Measurements from ENCODE around the gene PCBP3.

PCBP3 gene

DNA sequence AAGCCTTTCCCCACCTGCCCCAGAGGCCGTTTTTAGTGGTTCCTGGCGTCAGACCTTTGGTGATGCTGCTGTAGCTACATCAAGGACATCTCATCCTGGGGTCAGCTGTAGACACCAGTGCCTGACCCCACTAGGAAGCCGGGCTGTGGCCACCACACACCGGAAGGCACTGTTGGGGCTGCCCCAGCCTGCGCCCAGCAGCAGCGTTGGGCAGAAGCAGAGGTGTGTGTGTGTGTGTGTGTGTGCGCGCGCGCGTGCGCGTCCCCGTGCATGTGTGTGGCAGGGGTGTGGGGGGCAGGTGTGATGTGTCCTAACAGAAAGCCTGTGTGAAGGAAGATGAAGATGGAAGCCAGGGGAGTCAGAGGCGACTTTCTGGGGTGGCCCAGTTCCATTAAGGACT is 276.1 kb downstream of the PCBP3 start:
- DNase-seq, result no peak

DNA sequence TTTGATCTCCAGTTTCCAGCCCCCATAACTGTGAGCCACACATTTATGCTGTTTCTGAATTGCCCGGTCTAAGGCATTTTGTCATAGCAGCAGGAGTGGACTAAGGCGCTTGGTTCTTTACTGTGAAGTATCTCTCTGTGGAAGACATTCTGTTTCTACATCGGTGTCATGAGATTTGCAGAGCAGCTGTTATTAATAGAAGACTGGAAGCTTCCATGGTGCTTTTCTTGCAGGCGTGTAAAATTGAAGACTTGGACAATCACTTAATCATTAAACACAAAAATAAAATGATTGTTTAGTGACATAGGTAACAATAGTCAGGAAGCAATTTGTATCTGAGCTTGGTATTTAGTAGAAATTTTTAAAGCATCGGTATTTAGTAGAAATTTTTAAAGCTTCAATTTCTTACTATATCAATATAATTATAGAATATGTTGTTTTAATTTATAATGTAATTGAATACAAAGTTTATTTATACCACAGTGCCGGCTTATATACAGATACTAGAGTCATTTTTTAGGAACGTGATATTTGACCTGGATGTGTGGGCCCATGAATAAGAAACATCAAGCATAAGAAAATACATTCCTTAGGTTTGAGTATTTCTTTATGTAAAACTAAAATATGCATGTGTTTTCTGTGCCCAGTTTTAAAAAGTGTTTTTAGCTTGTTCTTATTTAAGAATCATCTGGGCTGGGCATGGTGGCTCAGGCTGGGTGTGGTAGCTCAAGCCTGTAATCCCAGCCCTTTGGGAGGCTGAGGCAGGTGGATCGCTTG is 277.5 kb downstream of the PCBP3 start:
- DNase-seq, result no peak

DNA sequence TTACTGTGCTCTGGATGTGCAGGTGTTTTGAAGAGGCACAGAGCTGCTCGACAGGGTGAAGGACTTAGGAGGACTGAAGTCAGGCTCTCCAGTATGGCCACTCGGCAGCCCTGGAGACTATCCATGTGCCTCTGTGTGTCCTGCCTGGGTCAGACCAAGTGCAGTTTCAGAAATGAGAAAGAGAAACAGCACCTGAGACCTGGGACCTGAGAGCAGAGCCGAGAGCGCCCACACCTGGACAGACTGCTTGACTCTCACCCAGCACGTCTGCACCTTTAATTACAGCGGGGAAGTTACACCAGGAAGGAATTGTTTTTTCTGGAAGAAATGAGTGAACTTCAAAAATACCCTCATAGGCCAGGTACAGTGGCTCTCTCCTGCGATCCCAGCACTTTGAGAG is 278.4 kb downstream of the PCBP3 start:
- DNase-seq, result no peak

DNA sequence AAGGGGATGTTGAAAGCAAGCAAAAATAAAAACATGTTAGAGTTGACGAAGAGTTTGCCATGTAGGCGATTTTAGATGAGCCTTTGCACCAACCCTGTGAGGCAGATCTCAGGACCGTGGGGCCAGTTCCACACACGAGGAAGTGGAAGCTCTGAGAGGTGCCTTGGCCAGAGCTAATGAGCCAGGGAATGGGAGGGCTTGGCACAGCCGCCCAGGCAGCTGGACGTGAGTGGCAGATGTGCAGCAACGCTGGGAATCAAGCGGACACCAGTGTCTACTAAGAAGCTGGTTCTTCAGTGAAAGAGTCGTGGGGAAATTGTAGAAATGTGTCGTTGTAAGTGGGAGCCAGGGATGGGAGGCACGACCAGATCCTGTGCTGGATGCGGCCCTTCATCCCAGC is 279.1 kb downstream of the PCBP3 start:
- no peak for DNase-seq

DNA sequence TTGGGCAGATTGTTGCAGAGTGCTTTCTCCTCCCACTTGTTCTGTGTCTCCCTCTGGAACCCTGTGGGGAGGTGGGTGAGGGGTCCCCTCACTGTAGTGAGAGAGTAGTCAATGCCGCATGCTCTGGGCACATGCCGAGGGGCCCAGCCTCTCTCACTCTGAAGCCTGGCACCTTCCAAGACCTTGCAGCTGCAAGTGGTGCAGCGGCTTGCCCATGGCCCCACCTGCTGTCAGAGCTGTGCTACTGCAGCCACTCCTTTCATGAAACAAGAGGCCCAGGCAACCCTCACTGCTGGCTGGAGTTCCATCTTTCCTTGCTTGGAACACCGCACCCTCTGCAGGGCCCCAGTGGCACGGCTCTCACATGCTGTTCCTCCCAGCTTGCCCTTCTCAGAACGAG is 279.6 kb downstream of the PCBP3 start:
- peak; percentile 12 for DNase-seq

DNA sequence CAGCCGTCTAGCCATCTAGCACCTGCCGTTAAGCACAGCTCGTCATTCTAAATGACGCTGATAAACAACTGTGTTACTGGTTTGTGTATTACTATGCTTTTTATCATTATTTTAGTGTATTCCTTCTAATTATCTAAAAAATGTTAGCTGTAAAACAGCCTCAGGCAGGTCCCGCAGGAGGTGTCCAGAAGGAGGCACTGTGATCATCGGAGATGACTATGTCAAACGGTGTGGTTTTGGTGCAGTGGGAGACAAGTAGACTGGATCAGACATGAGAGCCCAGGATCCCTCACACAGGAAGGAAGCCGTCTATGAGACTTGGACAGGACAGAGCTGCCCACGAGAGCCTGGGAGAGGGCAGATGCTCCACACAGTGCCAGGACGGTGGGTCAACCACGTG is 282.8 kb downstream of the PCBP3 start:
- DNase-seq, result no peak

DNA sequence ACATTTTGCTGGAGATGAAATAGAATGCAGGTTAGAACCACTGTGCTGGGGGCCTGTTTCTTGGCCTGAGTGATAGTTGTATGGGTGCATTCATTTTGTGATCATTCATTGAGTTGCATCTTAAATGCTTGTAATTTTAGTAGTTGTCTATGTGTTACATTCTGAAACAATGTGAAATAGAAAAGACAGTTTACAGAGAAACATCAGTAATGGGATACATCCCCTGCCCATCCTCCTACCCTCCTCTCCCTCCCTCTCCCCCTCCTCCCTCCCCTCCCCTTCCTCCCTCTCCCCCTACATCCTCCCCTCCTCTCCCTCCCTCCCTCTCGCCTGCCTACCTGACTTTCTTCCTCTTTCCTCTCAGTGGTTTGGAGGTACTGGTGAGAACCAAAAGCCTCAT is 283.5 kb downstream of the PCBP3 start:
- no peak for DNase-seq

DNA sequence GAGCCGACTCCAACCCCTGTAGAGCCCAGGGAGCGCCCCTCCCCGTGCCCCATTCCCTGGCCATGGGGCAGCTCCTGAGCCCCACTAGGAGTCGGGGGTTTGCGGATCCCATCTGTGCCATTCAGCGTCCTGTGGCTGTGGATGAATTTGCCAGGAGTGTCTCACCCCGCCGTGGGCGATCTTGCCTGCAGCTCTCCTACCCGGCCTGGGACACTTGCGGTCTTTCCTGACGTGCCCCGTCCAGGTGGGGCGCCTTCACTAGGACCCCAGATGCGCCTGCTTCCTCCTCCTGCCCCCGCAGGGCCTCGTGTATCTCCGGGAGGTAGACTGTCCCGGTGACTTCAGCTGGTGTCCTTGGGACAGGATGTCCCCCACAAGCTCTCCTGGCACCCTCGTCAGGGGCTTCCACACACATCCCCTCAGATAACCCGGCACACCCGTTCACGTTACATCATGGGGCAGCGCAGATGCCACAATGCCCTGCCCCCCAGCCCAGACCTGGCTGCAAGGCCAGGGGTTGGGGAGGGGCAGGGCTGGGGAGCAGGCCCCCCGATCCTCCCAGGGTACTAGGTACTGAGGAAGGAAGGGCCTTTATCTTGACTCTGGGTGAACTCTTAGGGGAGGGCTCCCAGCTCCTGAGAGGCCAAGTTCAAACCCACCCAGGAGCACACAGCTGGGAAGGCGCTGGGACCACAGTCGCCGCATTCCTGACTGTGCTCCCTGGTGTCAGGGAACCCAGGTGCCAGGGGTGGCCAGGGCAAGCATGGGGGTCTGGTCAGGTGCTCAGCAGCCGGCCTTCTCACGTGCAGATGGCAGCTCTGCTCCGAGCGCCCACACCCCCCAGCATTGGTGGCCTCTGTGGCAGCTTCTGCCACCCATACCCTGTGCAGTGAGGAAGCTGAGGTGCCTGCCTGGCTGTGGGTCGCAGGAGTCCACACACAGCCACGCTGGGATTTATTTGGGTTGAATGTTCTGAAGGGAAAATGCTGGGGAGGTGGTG is 284.6 kb downstream of the PCBP3 start:
- DNase-seq, result no peak

DNA sequence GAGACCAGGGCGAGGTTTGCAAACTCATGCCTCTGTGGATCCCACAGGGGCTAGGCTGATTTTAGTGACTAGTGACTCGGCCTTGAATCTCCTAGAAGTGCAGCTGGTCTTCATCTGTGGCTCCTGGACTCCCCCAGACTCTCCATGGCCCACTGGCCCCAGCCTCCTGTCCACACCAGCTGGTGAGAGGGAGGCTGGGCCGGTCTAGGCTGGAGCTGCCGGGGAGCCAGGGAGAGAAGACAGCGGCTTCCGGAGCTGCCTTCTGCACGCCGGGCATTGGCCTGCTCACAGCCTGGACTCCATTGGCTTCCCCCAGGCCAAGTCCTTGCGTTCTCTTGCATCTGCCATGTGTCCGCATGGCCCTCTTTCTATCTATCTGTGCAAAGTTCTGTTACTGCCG is 285.9 kb downstream of the PCBP3 start:
- DNase-seq, result no peak

DNA sequence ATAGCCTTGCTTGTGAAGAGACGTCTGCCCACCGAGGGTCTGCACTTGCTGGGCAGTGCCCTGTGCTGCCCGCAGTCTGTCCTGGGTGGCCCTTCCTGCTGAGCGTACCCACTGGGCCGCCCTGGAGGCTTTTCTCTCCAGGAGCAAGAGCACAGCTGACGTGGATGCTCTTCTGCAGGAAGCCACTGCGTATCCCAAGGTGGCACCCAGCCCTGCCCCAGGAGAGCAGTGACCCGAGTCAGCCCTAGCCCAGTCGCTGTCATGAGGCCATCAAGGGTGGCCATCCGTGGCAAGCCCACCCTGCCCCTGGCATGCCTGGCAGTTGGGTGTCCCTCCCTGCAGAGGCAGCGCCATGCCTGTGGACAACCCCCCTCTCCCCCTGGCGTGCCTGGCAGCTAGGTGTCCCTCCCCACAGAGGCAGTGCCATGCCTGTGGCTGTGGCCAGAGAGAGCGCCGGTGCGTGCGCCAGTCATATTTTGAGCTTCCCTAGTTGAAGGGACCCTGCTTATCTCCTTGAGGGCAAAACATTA is 286.8 kb downstream of the PCBP3 start:
- DNase-seq, result no peak

DNA sequence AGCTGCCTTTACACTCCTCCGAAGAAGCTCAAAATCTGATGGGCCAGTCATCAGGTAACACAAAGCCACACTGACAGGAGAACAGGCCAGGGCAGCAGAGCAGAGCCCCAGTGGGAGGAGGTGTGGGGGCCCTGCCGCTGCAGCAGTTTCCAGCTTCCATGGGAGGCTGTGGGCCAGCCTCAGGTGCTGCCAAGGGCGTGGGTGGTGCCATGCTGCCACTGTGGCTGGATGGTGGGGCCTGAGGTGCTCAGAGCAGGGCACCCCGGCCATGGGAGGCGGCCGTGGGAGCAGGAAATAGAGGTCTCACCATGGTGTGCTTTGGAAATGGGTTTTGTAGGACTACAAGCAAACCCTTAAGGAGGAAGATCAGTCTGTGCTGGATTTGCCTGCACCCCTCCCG is 287.3 kb downstream of the PCBP3 start:
- DNase-seq, result no peak

DNA sequence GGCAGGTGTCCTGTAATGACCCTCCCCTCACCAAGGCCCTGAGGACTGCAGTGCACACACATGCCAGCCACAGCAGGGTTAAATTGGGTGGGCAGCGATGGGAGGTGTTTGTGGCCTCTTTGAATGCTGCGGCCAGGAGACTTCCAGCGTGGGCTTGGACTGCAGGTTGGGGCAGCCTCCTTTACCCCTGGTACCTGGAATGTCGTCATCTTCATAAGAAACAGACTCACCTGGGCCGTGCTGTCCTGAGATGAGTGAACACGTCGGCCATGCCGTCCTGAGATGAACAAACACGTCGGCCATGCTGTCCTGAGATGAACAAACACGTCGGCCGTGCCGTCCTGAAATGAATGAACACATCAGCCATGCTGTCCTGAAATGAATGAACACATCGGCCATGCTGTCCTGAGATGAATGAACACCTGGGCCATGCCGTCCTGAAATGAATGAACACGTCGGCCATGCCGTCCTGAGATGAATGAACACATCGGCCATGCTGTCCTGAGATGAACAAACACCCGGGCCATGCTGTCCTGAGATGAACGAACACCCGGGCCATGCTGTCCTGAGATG is 288.0 kb downstream of the PCBP3 start:
- DNase-seq, result no peak

DNA sequence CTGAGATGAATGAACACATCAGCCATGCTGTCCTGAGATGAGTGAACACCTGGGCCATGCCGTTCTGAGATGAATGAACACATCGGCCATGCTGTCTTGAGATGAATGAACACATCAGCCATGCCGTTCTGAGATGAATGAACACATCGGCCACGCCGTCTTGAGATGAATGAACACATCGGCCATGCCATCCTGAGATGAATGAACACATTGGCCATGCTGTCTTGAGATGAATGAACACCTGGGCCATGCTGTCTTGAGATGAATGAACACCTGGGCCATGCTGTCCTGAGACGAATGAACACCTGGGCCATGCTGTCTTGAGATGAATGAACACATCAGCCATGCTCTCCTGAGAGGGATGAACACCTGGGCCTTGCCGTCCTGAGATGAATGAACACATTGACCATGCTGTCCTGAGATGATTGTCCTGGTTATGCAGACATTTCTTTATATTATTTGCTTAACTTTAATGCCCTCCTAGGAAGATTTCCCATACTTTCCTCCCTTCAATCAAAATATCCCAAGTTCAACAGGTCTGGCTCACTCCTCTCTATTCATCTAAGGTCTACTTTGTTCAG is 289.5 kb downstream of the PCBP3 start:
- DNase-seq, result no peak

DNA sequence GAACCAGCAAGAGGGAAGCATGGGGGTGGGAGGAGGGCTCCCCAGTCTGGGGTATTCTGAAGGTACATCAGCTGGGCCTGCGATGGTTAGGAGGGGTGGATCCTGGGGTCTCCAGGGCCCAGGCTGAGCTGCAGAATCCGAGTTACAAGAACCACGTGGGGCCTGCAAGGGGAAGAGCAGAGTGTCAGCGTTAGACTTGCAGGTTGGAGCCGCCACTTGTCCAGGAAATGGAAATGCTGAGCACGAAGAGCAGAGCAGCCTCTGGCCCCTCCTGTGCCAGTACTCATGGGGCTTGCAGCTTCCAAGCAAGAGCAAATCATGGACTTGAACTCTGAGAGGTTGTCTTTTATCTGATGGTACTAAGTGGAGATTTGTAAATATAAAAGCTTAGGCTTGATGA is 290.6 kb downstream of the PCBP3 start:
- no peak for DNase-seq

DNA sequence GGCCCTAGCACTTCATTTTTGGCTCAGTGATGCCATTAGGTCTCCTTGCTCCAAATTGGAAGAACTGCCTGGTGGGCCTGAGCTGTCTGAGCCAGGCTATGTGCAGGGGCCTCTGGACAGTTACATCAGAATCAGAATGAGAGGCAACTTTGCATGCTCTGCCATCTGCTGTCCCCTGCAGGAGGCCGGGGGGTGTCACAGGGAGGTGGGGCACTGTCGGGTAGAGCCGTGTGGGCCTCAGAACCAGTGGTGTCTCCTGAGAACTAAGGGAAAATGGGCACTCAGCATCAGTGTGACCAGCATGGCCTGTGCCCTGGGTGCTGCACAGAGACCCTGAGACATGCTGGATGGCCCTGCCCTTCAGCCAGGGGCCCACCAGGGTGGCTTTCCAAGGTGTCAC is 291.0 kb downstream of the PCBP3 start:
- DNase-seq, result no peak

DNA sequence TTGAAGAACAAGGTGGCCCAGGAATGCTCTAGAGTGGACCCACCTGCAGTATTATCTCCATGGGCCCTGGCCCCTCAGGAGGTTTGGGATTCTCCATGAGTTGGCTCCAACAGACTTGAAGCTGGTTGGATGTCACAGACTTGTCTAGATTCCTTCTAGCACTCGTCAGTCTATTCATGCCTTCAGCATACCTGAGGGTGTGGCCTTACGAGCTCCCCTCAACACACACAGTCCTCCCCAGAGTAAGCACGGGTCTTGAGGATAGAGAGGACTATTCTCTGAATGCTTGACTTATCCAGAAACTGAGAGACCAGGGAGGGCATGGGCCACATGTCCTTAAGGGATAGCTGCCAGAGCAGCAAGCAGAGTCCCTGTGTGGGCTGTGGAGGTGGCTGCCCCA is 292.1 kb downstream of the PCBP3 start:
- DNase-seq, result no peak

DNA sequence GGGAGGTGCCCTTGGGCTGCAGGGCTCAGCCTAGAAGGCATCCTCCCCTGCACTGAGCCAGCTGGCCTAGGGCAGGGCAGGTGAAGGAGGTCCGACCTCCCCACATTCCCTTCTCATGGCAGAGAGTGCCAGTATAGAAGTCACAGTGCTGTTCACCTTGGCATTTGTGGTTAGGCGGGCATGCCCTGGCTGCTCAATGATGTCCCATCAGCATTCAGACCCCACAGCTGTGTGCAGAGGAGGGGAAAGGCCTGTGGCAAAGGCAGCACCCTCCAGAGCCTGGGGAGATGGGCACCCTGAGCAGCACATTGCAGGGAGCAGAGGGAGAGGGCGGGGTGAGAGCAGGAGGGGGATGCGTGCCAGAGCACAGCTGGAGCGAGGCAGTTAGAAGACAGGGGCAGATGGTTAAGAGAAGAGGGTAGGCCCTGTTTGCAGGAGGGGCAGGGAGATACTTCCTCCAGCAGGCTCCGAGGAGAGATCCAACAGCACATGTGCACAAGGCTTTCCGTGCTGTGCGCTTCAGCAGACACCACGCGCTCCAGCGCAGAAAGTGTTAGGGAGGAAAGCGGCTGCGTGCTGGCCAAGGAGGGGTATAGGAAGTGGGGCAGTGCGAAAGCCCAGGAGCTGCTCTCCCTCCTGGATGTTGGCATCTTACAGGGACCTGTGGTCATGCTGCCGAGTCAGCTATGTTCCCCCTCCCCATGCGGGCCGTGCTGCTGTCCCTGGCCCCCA is 294.4 kb downstream of the PCBP3 start:
- no peak for DNase-seq

DNA sequence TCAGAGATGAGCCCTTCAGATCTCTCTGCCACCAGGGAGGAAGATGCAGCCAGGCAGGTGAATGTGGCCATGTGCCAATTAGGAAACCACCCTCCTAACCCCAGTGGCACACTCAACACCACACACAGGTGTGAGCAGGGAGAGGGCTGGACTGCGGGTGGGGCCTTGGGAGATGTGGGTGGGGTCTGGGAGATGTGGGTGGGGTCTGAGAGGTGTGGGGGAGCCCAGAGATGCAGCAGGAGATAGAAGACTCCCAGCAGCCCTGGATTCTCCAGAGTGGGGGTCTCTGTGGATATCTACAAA is 294.9 kb downstream of the PCBP3 start:
- no peak for DNase-seq

DNA sequence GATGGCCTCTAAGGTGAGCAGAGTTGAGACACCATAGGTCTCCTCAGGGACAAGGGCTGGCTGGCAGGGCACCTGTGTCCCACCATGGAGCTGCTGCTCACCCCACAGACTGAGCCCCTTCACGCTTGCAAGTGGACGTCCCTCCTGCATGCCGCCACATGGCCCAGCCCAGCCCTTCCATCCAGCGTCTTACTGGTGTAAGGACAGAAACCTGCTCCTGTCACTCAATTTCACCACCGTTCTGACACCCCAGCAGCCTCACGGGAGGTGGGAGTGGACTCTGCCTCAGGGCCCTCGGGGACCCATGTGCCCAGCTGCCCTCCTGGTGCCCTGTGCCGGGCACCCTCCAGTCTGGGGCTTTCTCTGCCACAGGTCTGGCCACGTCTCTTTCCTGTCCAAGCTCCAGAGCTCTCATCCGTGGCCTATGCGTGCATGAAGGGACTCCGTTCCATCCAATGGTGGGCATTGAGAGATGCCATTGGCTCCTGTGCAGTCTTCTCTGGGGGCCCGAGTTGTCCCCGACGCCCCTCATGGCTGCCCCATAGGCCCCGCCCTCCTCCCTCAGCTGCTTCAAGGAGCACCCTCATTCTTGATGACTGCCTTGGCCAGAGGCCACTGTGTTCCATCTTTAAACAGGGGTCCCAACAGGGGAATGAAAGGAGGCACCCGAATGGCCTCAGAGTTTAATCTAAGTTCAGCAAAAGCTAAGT is 295.4 kb downstream of the PCBP3 start:
- DNase-seq, result no peak

DNA sequence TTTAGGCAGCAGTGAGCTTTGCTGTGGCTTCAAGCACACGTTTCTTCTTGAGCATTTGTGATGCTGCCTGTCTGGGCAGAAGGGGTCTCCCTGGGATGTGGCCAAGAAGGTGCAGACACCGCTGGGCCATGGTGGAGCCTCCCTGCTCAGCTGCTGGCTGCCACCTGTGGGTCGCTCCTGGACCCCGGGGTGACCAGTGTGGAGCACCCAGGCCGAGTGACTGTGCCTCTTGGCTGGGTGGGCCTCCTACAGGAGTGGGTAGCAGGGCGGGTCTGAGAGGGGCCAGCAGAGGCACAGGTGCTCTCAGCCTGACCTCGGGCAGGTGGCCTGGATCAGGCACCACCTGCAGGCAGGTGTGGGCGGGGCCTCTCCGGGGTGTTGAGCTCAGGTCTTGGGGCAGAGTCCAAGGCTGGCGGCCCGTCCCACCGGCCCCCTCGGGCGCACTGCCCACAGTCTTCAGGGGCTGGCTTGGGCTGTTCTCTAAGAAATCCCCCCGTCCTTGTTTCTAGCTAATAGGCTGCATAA is 296.1 kb downstream of the PCBP3 start:
- no peak for DNase-seq

DNA sequence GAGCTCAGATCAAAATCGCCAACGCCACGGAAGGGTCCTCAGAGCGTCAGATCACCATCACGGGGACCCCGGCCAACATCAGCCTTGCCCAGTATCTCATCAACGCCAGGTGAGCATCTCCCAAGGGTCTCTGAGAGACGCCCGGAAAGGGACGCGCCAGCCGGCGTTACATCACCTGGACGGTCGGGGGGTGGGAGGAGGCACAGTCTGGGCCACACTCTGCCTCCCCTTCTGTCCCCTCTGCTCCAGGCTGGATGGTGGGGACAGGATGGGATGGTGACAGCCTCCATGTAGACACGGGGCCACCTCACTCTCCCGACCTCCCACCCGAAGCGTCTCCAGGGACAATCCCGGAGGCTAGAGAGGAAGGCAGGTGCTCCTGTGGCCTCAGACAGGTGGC is 296.6 kb downstream of the PCBP3 start:
- no peak for DNase-seq
